Activated CD8-positive, alpha-beta memory T cell treated with anti-CD3 and anti-CD28 coated beads for 4 hours (primary cell): ENCODE results near the gene BCAM.
"Not testable (repeated sequence)": the region's sequence is repeated elsewhere in the genome, so short reads cannot be mapped to it uniquely, and the experiment has no call there.

Experiments used
- DNase-seq, 2 donors: peaks; one replicate each; pipeline ENCODE4 v3.0.0-alpha.2; 2020; ENCODE audit warnings: low read depth in 2 of 2

Gene BCAM

DNA sequence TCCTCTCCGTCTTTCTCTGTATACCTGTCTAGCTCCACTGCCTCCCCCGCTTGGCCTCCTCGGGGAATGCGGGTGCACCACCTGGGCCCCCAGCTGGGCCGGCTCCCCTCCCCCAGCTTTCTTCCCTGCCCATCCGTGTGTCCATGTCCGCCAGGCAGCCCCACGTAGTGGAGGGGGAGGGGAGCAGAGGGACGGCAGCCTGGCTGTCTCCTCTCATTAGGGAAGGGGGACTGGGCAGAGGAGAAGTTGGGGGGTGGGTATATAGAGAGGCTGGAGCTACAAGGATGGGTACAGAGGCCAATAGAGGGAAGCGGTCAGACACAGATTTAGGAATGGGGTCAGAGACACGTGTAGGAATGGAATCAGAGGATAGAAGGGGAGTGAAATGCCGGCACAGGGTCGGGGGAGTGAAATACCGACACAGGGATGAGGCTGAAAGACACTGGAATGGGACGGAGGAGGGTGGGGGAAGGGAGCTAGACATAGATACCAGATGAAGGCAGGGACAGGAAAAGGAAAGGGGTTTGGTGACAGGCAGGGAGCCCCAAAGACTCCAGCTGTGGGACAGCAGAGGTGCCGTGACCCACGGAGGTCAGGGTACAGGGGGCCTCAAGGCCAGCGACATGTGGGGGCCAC, 40.0 kb downstream of the BCAM start:
- no peak for DNase-seq

- no peak for DNase-seq
Observed at GRCh38 chr19:44850641-44851109, 41.8 kb downstream of the BCAM start.

- no peak for DNase-seq
Observed at GRCh38 chr19:44851427-44851826, 42.5 kb downstream of the BCAM start.

DNA sequence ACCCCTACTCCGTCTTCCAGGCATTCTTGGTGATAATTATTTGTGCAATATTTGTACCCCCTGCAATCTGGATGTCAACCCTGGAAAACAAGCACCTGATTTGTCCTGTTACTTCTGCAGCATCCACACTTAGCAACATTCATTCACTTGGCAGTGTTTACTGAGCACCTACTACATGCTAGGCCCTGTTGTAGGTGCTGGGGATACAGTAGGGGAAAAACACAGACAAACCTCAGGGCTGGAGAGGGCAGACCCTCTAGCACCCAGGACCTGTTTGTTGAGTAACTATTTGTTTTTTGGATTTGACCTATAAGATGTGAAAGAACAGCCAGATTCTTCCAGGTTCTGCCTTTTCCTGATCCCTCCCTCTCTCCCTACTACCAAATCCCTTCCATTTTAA, 46.7 kb downstream of the BCAM start:
- DNase-seq, result no peak

DNA sequence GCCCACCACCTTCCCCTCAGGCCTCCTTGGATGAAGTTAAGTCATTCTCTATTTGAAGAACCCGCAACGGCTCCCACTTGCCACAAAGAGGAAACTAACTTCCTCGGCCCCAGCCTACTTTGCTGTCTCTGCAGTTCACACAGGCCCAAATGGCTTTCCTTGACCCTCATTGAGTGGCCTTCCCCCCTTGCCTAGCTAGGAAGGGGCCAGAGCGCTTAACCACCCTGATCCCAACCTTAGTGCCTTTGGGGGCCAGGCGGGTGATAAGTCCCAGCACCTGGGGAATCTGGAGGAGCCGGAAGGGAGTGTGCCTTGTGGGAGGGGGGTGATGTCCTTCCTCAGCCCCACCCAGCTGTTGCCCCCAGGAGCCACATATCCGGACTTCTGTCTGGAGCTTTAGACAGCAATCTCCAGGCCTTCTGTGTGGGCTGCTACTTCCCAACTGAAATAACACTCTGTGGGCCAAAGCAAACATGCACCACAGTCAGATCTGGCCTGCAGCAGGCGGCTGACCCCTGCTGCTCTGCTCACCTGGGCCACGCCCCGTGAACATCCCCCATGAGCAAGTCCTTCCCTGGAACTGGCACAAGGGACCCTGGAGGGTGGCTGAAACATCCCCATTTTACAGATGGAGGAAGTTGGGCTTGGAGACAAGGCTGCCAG, 47.6 kb downstream of the BCAM start:
- no peak for DNase-seq

DNA sequence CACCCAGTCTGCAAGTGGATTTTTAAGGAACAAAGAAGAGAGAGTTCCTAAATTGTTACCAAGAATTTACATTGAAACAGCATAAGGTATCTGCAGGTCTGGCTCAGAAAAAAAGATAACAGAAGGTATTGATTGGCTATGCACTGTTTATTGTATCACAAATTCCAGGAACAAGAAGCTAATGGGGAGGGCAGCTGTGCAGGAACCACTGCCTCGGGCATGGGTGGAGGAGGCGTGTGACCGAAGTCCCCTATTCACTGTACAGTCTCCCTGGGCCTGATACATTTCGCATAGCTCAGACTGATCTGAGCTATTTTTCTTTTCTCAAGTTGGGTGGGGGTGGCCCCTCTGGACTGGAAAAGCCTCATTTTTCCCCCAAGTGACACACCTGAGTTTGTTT, 48.9 kb downstream of the BCAM start:
- no peak for DNase-seq

DNA sequence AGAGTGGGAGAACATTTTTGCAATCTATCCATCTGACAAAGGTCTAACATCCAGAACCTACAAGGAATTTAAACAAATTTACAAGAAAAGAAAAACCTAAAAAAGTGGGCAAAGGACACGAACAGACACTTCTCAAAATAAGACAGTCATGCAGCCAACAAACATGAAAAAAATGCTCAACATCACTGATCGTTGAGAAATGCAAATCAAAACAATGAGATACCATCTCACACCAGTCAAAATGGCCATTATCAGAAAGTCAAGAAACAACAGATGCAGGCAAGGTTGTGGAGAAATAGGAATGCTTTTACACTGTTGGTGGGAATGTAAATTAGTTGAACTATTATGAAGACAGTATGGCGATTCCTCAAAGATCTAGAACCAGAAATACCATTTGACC, 52.7 kb downstream of the BCAM start:
- DNase-seq, result not testable (repeated sequence)

GRCh38 chr19:44863990-44864389, 55.1 kb downstream of the BCAM start:
- DNase-seq, result no peak

DNA sequence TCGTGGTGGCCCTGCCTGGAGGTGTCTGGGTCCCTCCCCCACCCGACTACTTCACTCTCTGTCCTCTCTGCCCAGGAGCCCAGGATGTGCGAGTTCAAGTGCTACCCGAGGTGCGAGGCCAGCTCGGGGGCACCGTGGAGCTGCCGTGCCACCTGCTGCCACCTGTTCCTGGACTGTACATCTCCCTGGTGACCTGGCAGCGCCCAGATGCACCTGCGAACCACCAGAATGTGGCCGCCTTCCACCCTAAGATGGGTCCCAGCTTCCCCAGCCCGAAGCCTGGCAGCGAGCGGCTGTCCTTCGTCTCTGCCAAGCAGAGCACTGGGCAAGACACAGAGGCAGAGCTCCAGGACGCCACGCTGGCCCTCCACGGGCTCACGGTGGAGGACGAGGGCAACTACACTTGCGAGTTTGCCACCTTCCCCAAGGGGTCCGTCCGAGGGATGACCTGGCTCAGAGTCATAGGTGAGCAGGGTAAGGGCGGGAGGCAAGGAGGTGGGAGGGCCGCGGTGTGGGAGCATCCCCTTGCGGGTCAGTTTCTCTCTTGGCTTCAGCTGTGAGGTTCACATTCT, 56.4 kb downstream of the BCAM start:
- DNase-seq, result no peak

DNA sequence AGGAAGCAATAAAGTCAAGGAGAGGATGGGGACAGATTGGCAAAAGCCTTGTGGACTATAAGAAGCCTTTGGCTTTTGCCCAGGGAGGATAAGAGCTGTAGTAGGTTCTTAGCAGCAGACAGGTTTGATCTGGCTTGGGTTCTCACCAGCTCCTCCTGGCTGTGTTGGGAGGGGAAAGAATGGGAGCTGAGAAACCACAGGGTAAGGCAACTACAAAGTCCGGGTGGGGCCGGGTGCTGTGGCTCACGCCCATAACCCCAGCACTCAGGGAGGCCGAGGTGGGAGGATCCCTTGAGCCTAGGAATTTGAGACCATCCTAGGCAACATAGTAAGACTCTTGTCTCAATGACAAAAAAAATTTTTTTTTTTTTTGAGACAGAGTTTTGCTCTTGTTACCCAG, 57.8 kb downstream of the BCAM start:
- no peak for DNase-seq

DNA sequence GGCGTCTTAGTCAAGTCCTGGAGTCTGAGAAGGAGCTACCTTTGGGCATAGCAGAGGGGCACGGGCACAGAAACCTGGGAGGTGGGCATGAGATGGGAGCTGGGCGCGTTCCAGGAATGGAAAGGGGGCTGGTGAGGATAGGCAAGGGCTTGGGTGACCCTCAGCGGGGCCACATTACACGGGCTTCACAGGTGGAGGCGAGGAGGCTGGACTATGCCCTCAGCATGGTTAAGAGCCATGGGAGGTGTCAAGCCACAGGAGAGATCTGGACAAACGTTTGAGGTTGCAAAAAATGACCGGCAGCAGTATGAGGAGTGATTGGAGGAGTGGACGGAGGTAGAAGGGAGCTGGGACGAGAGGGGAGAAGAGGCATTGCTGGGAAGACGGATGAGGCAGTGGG, 58.7 kb downstream of the BCAM start:
- DNase-seq, result no peak

GRCh38 chr19:44869733-44870470, 61.0 kb downstream of the BCAM start:
- no peak for DNase-seq
